Activated CD8-positive, alpha-beta T cell treated with anti-CD3 and anti-CD28 coated beads for 36 hours (primary cell): ENCODE data around the gene TSPAN8. TPM values are rescaled to one million over a fixed set of nuclear protein-coding genes. Genes with fewer than 3 reads are reported as not detected.

Experiments
- ATAC-seq: fragments of 200-7000 bp; cut with Tn5 transposase; one replicate; pipeline ENCODE4 v1.10.0; 2021; ENCODE audit warnings: mild to moderate bottlenecking, moderate library complexity
- CTCF ChIA-PET: fragments of 350-600 bp; sonication (Branson Sonifier 250); formaldehyde crosslinking; loops from one replicate; lab custom pipeline; 2021; ENCODE audit warnings: antibody characterized with exemption; lab: Charles Lee
- POLR2A ChIA-PET: fragments of 350-600 bp; sonication (Branson Sonifier 250); formaldehyde crosslinking; loops from one replicate; lab custom pipeline; 2021; ENCODE audit warnings: antibody characterized with exemption; lab: Charles Lee
- DNase-seq: peaks from one replicate; pipeline ENCODE4 v3.0.0-alpha.2; 2020
- H3K27ac Mint-ChIP-seq: one replicate; pipeline ENCODE4 v1.8.0; 2021; ENCODE audit warnings: mild to moderate bottlenecking, mixed read lengths
- H3K27me3 Mint-ChIP-seq: one replicate; pipeline ENCODE4 v1.8.0; 2021; ENCODE audit warnings: mixed read lengths
- H3K36me3 Mint-ChIP-seq: one replicate; pipeline ENCODE4 v1.8.0; 2021; ENCODE audit warnings: low read depth, mixed read lengths
- H3K4me1 Mint-ChIP-seq: one replicate; pipeline ENCODE4 v1.8.0; 2021; ENCODE audit warnings: low read depth, mixed read lengths
- H3K4me3 Mint-ChIP-seq: one replicate; pipeline ENCODE4 v1.8.0; 2021; ENCODE audit warnings: mild to moderate bottlenecking, moderate library complexity, mixed read lengths
- H3K9me3 Mint-ChIP-seq: one replicate; pipeline ENCODE4 v1.8.0; 2021; ENCODE audit warnings: mixed read lengths
- intact Hi-C: fragments of 100-400 bp; cut with micrococcal nuclease; formaldehyde crosslinking; loops from one replicate; pipeline ENCODE4 v1.10.0; 2022
- total RNA-seq, 2 experiments: library from RNA; stranded (reverse); gene quantifications; one replicate each; pipeline ENCODE4 v1.2.3, GENCODE V29; 2021
- TF ChIP-seq, protein P1 (sequence below): fragments of 200-600 bp; IDR thresholded peaks from one replicate; pipeline ENCODE4 v1.8.0; 2022; ENCODE audit warnings: antibody characterized with exemption, mild to moderate bottlenecking

TSPAN8 gene
- total RNA-seq, 2 experiments from 2014 or later = not detected

DNA sequence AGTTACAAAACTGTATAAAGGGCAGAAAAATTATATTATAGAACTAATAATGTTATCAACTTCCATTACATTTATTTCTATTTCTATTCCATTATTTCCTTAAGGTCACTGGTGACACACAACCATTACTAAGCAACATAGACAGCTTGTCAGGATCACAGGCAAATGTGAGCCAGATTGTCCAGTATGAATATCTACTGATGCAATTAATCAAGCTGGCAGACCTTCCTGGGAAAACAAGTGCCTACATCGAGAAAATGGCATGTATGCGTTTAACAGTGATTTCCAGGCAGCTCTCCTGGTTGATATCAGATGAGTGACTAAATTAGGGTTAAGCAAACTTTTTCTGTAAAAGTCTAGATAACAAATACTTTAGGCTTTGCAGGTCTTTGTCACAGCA, 36.9 kb upstream of the TSPAN8 start:
- peaks cover 2% of the 10 kb centered on the region for H3K9me3 Mint-ChIP-seq
- intact Hi-C loops = no loop called here
- H3K27me3 Mint-ChIP-seq = peaks cover 1% of the 10 kb centered on the region
- TF ChIP-seq, protein P1, sequence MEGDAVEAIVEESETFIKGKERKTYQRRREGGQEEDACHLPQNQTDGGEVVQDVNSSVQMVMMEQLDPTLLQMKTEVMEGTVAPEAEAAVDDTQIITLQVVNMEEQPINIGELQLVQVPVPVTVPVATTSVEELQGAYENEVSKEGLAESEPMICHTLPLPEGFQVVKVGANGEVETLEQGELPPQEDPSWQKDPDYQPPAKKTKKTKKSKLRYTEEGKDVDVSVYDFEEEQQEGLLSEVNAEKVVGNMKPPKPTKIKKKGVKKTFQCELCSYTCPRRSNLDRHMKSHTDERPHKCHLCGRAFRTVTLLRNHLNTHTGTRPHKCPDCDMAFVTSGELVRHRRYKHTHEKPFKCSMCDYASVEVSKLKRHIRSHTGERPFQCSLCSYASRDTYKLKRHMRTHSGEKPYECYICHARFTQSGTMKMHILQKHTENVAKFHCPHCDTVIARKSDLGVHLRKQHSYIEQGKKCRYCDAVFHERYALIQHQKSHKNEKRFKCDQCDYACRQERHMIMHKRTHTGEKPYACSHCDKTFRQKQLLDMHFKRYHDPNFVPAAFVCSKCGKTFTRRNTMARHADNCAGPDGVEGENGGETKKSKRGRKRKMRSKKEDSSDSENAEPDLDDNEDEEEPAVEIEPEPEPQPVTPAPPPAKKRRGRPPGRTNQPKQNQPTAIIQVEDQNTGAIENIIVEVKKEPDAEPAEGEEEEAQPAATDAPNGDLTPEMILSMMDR = no peak
- no peaks in the 10 kb centered on the region for H3K36me3 Mint-ChIP-seq
- DNase-seq (no peak), ATAC-seq (no peak)
- POLR2A ChIA-PET = no interaction called here
- H3K4me1 Mint-ChIP-seq = no peaks in the 10 kb centered on the region
- CTCF ChIA-PET = no interaction called here
- H3K4me3 Mint-ChIP-seq = no peak overlapping the region
- H3K27ac Mint-ChIP-seq = no peak overlapping the region

DNA sequence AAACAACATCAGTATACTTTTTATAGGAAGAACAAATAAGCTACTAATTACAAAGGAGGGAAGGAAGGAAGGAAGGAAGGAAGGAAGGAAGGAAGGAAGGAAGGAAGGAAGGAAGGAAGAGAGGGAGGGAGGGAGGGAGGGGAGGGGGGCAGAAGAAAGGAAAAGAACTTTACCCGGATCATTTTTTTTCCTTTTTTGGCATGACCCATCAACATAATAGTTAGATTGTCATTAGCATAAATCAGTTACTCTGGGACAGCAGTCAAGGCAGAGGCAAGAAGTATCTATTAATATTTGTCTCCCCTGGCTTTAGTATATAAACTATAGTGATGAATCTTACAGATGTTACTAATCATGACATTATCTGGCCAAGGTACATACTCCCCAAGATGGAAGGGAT, 35.2 kb upstream of the TSPAN8 start:
- no peak for DNase-seq
- no peak for ATAC-seq
- ChIA-PET POLR2A (no interaction called here), CTCF (no interaction called here)
- Mint-ChIP-seq H3K36me3 (no peaks in the 10 kb centered on the region), H3K9me3 (peaks cover 2% of the 10 kb centered on the region), H3K27me3 (peaks cover 1% of the 10 kb centered on the region), H3K27ac (no peak overlapping the region), H3K4me3 (no peak overlapping the region), H3K4me1 (no peaks in the 10 kb centered on the region)
- intact Hi-C loops = no loop called here
- TF ChIP-seq, protein P1 = no peak

DNA sequence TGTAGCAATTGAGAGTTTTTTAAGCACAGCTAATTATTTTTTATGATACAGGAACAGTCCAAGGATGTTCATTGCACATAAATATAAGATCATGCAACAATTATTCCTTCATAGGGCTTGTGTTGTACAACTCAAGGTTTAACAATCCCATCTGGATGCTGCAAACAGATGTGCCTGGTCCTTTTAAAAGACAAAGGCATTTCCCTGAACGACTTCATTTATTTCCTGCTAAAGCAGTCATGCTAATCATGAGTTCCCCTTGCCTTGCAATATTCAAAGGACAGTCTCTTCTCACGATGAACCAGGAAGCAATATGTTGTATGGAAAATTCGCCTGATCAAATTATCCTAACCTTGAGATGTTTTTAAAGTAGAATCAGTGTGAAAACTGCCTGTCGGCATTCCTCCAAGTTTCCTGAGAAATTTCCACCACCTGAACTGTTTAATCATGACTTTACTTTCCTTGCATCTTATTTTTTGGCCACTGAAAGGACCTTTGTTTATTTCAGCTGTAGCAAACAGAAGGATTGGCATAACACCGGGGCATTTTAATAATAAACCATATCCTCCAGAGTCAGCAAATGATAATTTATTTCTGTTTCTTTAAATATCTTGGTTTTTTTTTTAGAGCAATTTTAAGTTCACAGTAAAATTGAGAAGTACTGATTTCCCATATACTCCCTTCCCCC, 33.9 kb upstream of the TSPAN8 start:
- POLR2A ChIA-PET = no interaction called here
- ATAC-seq = no peak

DNA sequence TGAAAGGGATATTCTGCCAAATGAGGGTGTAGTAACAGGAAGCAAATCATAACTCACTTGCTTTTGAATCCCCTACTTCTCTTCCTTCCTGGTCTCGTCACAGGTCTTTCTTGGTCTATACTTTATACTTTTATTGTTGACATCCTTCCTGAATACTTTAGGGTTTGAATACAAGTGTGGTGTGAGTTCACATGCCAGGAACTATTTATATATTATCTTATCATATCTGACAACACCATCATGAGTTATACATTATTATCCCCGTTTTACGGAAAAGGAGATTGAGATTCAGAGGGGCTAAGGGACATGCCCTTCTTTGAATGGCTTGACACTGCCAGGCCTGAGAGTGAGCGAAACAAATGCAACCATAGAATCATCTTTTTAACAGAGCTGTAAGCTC, 33.0 kb upstream of the TSPAN8 start:
- ATAC-seq (no peak), DNase-seq (no peak)
- POLR2A ChIA-PET = no interaction called here
- CTCF ChIA-PET = no interaction called here
- Mint-ChIP-seq H3K27me3 (no peaks in the 10 kb centered on the region), H3K27ac (no peak overlapping the region), H3K4me3 (no peak overlapping the region), H3K9me3 (peaks cover 2% of the 10 kb centered on the region), H3K36me3 (no peaks in the 10 kb centered on the region), H3K4me1 (no peaks in the 10 kb centered on the region)
- TF ChIP-seq, protein P1 = no peak
- intact Hi-C loops = no loop called here

More for the DNA sequence above, 33.9 kb upstream of the TSPAN8 start:
- DNase-seq = no peak
- peaks cover 1% of the 10 kb centered on the region for H3K27me3 Mint-ChIP-seq
- intact Hi-C loops = no loop called here
- no peak overlapping the region for H3K27ac Mint-ChIP-seq
- peaks cover 2% of the 10 kb centered on the region for H3K9me3 Mint-ChIP-seq
- no peak overlapping the region for H3K4me3 Mint-ChIP-seq
- TF ChIP-seq, protein P1 = no peak
- no peaks in the 10 kb centered on the region for H3K4me1 Mint-ChIP-seq
- no peaks in the 10 kb centered on the region for H3K36me3 Mint-ChIP-seq
- CTCF ChIA-PET = no interaction called here

DNA sequence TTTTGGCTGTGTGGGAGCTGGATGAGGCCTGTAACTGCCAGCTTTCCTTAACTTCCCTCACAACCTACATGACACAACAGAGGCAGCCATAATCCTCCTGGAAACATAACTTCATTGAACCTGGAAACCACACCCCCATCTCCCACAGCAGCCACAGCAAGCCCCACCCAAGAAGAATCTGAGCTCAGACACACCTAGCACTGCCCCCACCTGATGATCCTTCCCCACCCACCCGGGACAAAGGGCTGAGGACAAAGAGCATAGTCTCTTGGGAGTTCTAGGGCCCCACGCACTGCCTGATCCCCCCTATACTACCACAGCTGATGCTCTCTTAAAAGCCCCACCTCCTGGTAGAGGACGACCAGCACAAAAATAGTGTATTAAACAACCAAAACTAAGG, 29.6 kb upstream of the TSPAN8 start:
- Mint-ChIP-seq H3K9me3 (peaks cover 4% of the 10 kb centered on the region), H3K27ac (no peak overlapping the region), H3K4me3 (no peak overlapping the region), H3K27me3 (no peaks in the 10 kb centered on the region), H3K4me1 (peaks cover 4% of the 10 kb centered on the region), H3K36me3 (no peaks in the 10 kb centered on the region)
- POLR2A ChIA-PET = no interaction called here
- intact Hi-C loops = no loop called here
- TF ChIP-seq, protein P1 = no peak
- ATAC-seq (no peak), DNase-seq (no peak)
- CTCF ChIA-PET = no interaction called here
